Breast epithelium (tissue), 4 donors: ENCODE results near the gene NT5C2. TPM values are rescaled to one million over a fixed set of nuclear protein-coding genes. Genes with fewer than 3 reads are reported as not detected.
A peak's percentile ranks its signal among the peaks of the same experiment; 100 is the strongest.

Source experiments
- DNase-seq, 2 donors: peaks; one replicate each; pipeline ENCODE4 v3.0.0-alpha.2; 2019; ENCODE audit warnings: low spot score in 2 of 2
- H3K27ac ChIP-seq, 2 donors: fragments of 200-600 bp; sonication (generic) in 1 of 2; one replicate each; pipeline ENCODE4 v1.5.1; 2016 to 2019; ENCODE audit warnings: mild to moderate bottlenecking in 1 of 2
- H3K27me3 ChIP-seq, 2 donors: fragments of 200-600 bp; sonication (generic) in 1 of 2; one replicate each; pipeline versions ENCODE4 v1.5.1 to v1.6.0; 2017 to 2019; ENCODE audit warnings: control low read depth in 1 of 2, mild to moderate bottlenecking in 1 of 2
- H3K36me3 ChIP-seq: fragments of 200-600 bp; one replicate; pipeline ENCODE4 v1.5.1; 2019
- H3K4me1 ChIP-seq, 2 donors: fragments of 200-600 bp; sonication (generic); one replicate each; pipeline ENCODE4 v1.5.1; 2016 to 2019; ENCODE audit warnings: control low read depth in 1 of 2
- H3K4me3 ChIP-seq, 3 donors: fragments of 200-600 bp; sonication (generic); 1 replicate in 2 of 3; 2 replicates in 1 of 3; pipeline ENCODE4 v1.5.1; 2016 to 2019; ENCODE audit warnings: mild to moderate bottlenecking in 3 of 3, moderate library complexity in 2 of 3
- H3K9me3 ChIP-seq, 2 donors: fragments of 200-600 bp; sonication (generic) in 1 of 2; one replicate each; pipeline ENCODE4 v1.5.1; 2016 to 2019; ENCODE audit warnings: control low read depth in 1 of 2
- POLR2A ChIP-seq: fragments of 450-650 bp; IDR thresholded peaks from one replicate; pipeline ENCODE4 v1.6.1; 2016; ENCODE audit warnings: antibody characterized with exemption, mild to moderate bottlenecking, moderate library complexity
- POLR2AphosphoS5 ChIP-seq, 3 donors: sonication (generic); formaldehyde crosslinking; IDR thresholded peaks; one replicate each; pipeline ENCODE4 v1.6.1; 2017; ENCODE audit warnings: antibody characterized with exemption in 3 of 3
- intact Hi-C: fragments of 100-400 bp; cut with DNase I; formaldehyde crosslinking; loops from one replicate; pipeline ENCODE4 v1.15.1; 2023; ENCODE audit warnings: low total_unique reads
- total RNA-seq, 3 donors: library from RNA; depleted of rRNA; stranded (reverse); fragments of >200 nt; gene quantifications; one replicate each; pipeline ENCODE4 v1.1.0, GENCODE V29; 2016
- TF ChIP-seq, protein P1 (sequence below), 3 donors: fragments of 450-650 bp; IDR thresholded peaks; one replicate each; pipeline ENCODE4 v1.5.1; 2016 to 2017; ENCODE audit warnings: antibody characterized with exemption in 3 of 3, mild to moderate bottlenecking in 3 of 3, moderate library complexity in 3 of 3

Gene NT5C2
- 100 to 1,000 TPM in 1 of 3 donors, 10 to 100 TPM in 2; 52.8 to 122 (median 73.1) TPM for total RNA-seq

DNA sequence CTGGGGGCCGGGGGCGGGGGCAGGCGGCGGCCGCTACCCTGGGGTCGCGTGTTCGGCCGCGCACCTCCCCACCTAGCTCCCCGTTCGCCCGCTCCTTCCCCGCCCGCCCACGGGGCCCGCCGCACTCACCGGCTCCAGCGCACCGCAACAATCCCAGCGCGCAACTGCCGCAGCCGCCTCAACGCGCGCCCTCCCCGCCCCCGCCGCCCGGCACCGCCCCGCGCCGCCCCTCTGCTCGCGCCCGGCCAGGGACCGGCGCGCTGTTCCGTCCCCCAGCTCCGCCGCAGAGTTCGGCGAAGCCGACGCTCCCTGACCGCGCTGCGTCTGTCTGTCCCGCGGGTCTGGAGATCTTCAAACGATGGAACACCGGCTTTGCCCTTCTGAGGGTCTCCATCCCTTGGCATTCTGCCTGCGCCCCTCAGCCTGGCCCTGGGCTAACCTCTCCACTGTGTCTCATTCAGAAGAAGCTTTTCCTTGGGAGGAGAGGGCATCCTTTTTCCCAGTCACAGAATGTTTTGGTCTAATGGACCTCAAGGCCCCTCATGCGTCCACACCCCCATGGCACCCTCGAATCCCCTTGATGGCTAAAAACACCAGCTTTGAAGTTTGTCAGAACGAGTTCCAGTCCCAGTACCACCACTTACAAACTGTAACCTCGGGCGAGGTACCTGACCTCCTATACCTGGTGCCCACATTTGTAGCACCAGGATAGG, at the start of gene NT5C2:
Gene NT5C2, minus strand, starts transcription at position 166 of the 713 bp plus-strand sequence. CDS start 18,314 bp downstream, outside the sequence.
- intact Hi-C loops, result no loop called here
- H3K4me1 ChIP-seq, result peaks cover 0 to 17% of the 10 kb centered on the region in 2 donors
- peak; percentile 56 to 77 for DNase-seq
- TF ChIP-seq, protein P1, sequence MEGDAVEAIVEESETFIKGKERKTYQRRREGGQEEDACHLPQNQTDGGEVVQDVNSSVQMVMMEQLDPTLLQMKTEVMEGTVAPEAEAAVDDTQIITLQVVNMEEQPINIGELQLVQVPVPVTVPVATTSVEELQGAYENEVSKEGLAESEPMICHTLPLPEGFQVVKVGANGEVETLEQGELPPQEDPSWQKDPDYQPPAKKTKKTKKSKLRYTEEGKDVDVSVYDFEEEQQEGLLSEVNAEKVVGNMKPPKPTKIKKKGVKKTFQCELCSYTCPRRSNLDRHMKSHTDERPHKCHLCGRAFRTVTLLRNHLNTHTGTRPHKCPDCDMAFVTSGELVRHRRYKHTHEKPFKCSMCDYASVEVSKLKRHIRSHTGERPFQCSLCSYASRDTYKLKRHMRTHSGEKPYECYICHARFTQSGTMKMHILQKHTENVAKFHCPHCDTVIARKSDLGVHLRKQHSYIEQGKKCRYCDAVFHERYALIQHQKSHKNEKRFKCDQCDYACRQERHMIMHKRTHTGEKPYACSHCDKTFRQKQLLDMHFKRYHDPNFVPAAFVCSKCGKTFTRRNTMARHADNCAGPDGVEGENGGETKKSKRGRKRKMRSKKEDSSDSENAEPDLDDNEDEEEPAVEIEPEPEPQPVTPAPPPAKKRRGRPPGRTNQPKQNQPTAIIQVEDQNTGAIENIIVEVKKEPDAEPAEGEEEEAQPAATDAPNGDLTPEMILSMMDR (IDR thresholded peaks at IDR 0.05), result no peak
- TF ChIP-seq POLR2AphosphoS5 (IDR thresholded peaks at IDR 0.05), result peak in 1 of 3 donors; percentile 16
- H3K9me3 ChIP-seq, result no peaks in the 10 kb centered on the region
- H3K36me3 ChIP-seq, result no peaks in the 10 kb centered on the region
- peak within 1 kb of the TSS; percentile 87 to 99 (median 94) for H3K4me3 ChIP-seq
- peak within 1 kb of the TSS; percentile 97 to 98 for H3K27ac ChIP-seq
- no peaks in the 10 kb centered on the region for H3K27me3 ChIP-seq

GRCh38 chr10:103241262-103242011, 48.4 kb upstream of the NT5C2 start:
- Histone ChIP-seq H3K4me3 (peak overlapping the region in 2 of 3 donors; percentile 12 to 41), H3K4me1 (no peaks in the 10 kb centered on the region), H3K9me3 (no peaks in the 10 kb centered on the region), H3K27ac (peak overlapping the region; percentile 87 to 90), H3K36me3 (no peaks in the 10 kb centered on the region), H3K27me3 (no peaks in the 10 kb centered on the region)
- intact Hi-C loops, result loop anchor here (5.0 to 10.0 kb wide), 2 partner anchors 327 to 804 kb away; partner anchors contain the start of gene CNNM2
- peak; percentile 56 to 74 for DNase-seq
- peak in 2 of 3 donors; percentile 21 to 31 for TF ChIP-seq POLR2AphosphoS5 (IDR thresholded peaks at IDR 0.05)
- TF ChIP-seq POLR2A, result no peak
- TF ChIP-seq, protein P1 (IDR thresholded peaks at IDR 0.05), result no peak

GRCh38 chr10:103238506-103239252, 45.6 kb upstream of the NT5C2 start:
- Histone ChIP-seq H3K27ac (peak overlapping the region in 1 of 2 donors; percentile 19), H3K27me3 (no peaks in the 10 kb centered on the region), H3K36me3 (no peaks in the 10 kb centered on the region), H3K4me1 (no peaks in the 10 kb centered on the region), H3K9me3 (no peaks in the 10 kb centered on the region), H3K4me3 (no peak overlapping the region)
- DNase-seq, result peak in 1 of 2 donors; percentile 32
- intact Hi-C loops, result no loop called here
- TF ChIP-seq POLR2AphosphoS5 (IDR thresholded peaks at IDR 0.05) (no peak), POLR2A (no peak)
- TF ChIP-seq, protein P1 (IDR thresholded peaks at IDR 0.05), result no peak

GRCh38 chr10:103235775-103236174, 42.7 kb upstream of the NT5C2 start:
- TF ChIP-seq POLR2A (no peak), POLR2AphosphoS5 (IDR thresholded peaks at IDR 0.05) (no peak)
- TF ChIP-seq, protein P1 (IDR thresholded peaks at IDR 0.05), result no peak
- Histone ChIP-seq H3K4me3 (no peak overlapping the region), H3K9me3 (no peaks in the 10 kb centered on the region), H3K27ac (no peak overlapping the region), H3K4me1 (no peaks in the 10 kb centered on the region), H3K36me3 (no peaks in the 10 kb centered on the region), H3K27me3 (no peaks in the 10 kb centered on the region)
- intact Hi-C loops, result no loop called here
- DNase-seq, result no peak
